ENCODE results near the gene SLC38A4.
"Not testable (repeated sequence)": the region's sequence is repeated elsewhere in the genome, so short reads cannot be mapped to it uniquely, and the experiment has no call there.

- TF ChIP-seq JUNB (IDR thresholded peaks at IDR 0.05; ENCODE audit: unreplicated experiment); EZH2phosphoT487 (IDR thresholded peaks at IDR 0.05; ENCODE audit: unreplicated experiment); CTCF (conservative IDR thresholded peaks at IDR 0.05; ENCODE audit: low read depth in 2 of 2); POLR2AphosphoS5 (IDR thresholded peaks at IDR 0.05; ENCODE audit: low read depth); REST (IDR thresholded peaks at IDR 0.05; ENCODE audit: unreplicated experiment); ZNF331 (CRISPR knock-in tag; IDR thresholded peaks at IDR 0.05; ENCODE audit: low read depth); CREB1 (CRISPR knock-in tag; IDR thresholded peaks at IDR 0.05; ENCODE audit: low read depth); EZH2 (IDR thresholded peaks at IDR 0.05; ENCODE audit: low read depth, unreplicated experiment); ETS1 (IDR thresholded peaks at IDR 0.05); NANOG (IDR thresholded peaks at IDR 0.05; ENCODE audit: borderline replicate concordance); ZNF462 (CRISPR knock-in tag; IDR thresholded peaks at IDR 0.05): not testable (repeated sequence)
These were observed 28.4 kb upstream of the SLC38A4 start for GRCh38 chr12:46854188-46854587.
